ENCODE results near the gene CCDC14.
"Not testable (repeated sequence)": the region's sequence is repeated elsewhere in the genome, so short reads cannot be mapped to it uniquely, and the experiment has no call there.

The CCDC14 gene

GRCh38 chr3:123909785-123910184, 51.2 kb downstream of the CCDC14 start:
- Histone ChIP-seq H3K4me3 (ENCODE audit: control insufficient read depth in 1 of 7, extremely low read depth in 1 of 7, insufficient read depth in 4 of 7, low read depth in 2 of 7, low read length in 6 of 7) (no peak overlapping the region), H3K4me1 (ENCODE audit: control extremely low read depth in 1 of 4, control insufficient read depth in 4 of 4, insufficient read depth in 4 of 4, low read length in 3 of 4) (no peaks in the 10 kb centered on the region), H3K36me3 (ENCODE audit: control insufficient read depth in 4 of 4, insufficient read depth in 4 of 4, low read length in 3 of 4) (peaks cover 0 to 2% (median under 1%) of the 10 kb centered on the region in 4 experiments), H3K27me3 (replicated peaks in 2 of 5; ENCODE audit: control insufficient read depth in 4 of 5, insufficient read depth in 5 of 5, low read length in 4 of 5) (no peaks in the 10 kb centered on the region), H3K27ac (ENCODE audit: insufficient read depth in 1 of 2, low read depth in 1 of 2, low read length in 2 of 2, poor library complexity in 1 of 2, severe bottlenecking in 2 of 2) (no peak overlapping the region), H3K9me3 (ENCODE audit: control extremely low read depth in 1 of 5, control insufficient read depth in 4 of 5, insufficient read depth in 2 of 5, low read depth in 1 of 5, low read length in 4 of 5) (no peaks in the 10 kb centered on the region)
- DNase-seq, result no peak
- ChIA-PET CTCF (no interaction called here), POLR2A (no interaction called here)
- no CpG with 5 or more reads among the region's 2 CpGs for WGBS (ENCODE audit: insufficient coverage)

DNA sequence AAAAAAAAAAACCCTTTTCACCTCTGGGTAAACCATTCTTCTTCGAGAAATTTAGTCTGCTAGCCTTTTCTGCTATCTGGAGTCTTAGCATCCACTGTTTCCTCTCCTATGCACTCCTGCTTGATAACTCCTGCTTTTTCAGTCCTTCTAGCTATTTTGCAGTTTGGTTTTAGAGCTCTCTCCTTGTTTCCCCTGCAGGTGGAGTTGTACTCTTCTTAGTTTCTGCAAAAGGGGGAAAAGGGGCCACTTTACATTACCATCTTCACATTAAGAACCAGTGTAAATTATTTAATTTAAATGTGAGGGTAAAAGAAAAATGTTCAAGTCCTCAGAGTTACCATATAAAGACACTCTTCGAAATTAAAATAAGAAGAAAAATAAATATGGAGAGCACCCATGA, 53.3 kb downstream of the CCDC14 start:
- 71% methylated on average over 1 of the region's 2 CpGs for WGBS (ENCODE audit: insufficient coverage)
- CTCF ChIA-PET, result interaction anchor here (1.6 kb wide), 1 partner anchor 21 kb away, joined by 5 read pairs; no protein-coding TSS in a partner anchor
- Histone ChIP-seq H3K4me1 (ENCODE audit: control extremely low read depth in 1 of 4, control insufficient read depth in 4 of 4, insufficient read depth in 4 of 4, low read length in 3 of 4) (no peaks in the 10 kb centered on the region), H3K4me3 (ENCODE audit: control insufficient read depth in 1 of 7, extremely low read depth in 1 of 7, insufficient read depth in 4 of 7, low read depth in 2 of 7, low read length in 6 of 7) (no peak overlapping the region), H3K36me3 (ENCODE audit: control insufficient read depth in 4 of 4, insufficient read depth in 4 of 4, low read length in 3 of 4) (no peaks in the 10 kb centered on the region), H3K27me3 (replicated peaks in 2 of 5; ENCODE audit: control insufficient read depth in 4 of 5, insufficient read depth in 5 of 5, low read length in 4 of 5) (no peaks in the 10 kb centered on the region), H3K9me3 (ENCODE audit: control extremely low read depth in 1 of 5, control insufficient read depth in 4 of 5, insufficient read depth in 2 of 5, low read depth in 1 of 5, low read length in 4 of 5) (no peaks in the 10 kb centered on the region), H3K27ac (ENCODE audit: insufficient read depth in 1 of 2, low read depth in 1 of 2, low read length in 2 of 2, poor library complexity in 1 of 2, severe bottlenecking in 2 of 2) (no peak overlapping the region)
- DNase-seq, result no peak
- POLR2A ChIA-PET, result no interaction called here

DNA sequence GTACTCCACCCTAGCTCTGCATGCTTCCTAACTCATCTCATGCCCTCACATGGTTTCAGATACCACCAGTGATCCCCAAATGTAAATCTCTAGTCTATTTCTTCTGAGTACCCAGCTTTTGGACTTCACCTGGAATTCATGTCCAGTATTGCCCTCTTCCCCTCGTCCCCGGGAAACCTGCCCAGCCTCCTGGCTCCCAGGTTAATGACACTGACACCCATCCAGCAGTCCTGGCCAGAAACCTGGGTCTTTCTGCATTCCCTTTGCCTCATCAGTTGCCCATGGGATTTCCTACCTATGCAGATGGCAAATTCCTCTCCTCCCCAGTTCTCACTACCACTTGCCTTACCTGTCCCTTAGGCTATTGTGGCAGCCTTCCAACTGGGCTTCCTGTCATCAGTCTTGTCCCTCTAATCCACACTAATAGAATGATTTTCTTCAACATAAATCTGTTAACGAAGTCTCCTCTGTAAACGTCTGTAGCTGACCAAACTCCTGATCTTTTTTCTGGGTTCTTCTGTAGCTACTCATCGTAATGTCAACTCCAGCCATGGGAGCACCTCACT, 61.6 kb downstream of the CCDC14 start:
- Histone ChIP-seq H3K27ac (ENCODE audit: insufficient read depth in 1 of 2, low read depth in 1 of 2, low read length in 2 of 2, poor library complexity in 1 of 2, severe bottlenecking in 2 of 2) (no peak overlapping the region), H3K36me3 (ENCODE audit: control insufficient read depth in 4 of 4, insufficient read depth in 4 of 4, low read length in 3 of 4) (no peaks in the 10 kb centered on the region), H3K9me3 (ENCODE audit: control extremely low read depth in 1 of 5, control insufficient read depth in 4 of 5, insufficient read depth in 2 of 5, low read depth in 1 of 5, low read length in 4 of 5) (no peaks in the 10 kb centered on the region), H3K4me3 (ENCODE audit: control insufficient read depth in 1 of 7, extremely low read depth in 1 of 7, insufficient read depth in 4 of 7, low read depth in 2 of 7, low read length in 6 of 7) (no peak overlapping the region), H3K27me3 (replicated peaks in 2 of 5; ENCODE audit: control insufficient read depth in 4 of 5, insufficient read depth in 5 of 5, low read length in 4 of 5) (no peaks in the 10 kb centered on the region), H3K4me1 (ENCODE audit: control extremely low read depth in 1 of 4, control insufficient read depth in 4 of 4, insufficient read depth in 4 of 4, low read length in 3 of 4) (peaks cover 0 to 7% (median 3%) of the 10 kb centered on the region in 4 experiments)
- CTCF ChIA-PET, result no interaction called here
- POLR2A ChIA-PET, result interaction anchor here (0.6 kb wide), 1 partner anchor 14 kb away, joined by 8 read pairs; no protein-coding TSS in a partner anchor
- DNase-seq, result no peak
- 100% methylated on average over 5 of the region's 5 CpGs for WGBS (ENCODE audit: insufficient coverage)

DNA sequence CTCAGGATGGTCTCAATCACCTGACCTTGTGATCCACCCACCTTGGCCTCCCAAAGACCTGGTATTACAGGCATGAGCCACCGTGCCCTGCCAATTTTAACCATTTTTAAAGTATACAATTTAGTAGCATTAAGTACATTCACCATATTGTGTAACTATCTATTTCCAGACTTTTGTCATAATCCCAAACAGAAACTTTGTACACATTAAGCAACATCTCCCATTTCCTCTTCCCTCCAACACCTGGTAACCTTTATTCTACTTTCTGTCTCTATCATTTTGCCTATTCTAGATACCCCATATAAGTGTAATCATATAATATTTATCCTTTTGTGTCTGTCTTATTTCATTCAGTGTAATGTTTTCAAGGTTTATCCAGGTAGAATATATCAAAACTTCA, 68.0 kb downstream of the CCDC14 start:
- H3K36me3 ChIP-seq (ENCODE audit: control insufficient read depth in 4 of 4, insufficient read depth in 4 of 4, low read length in 3 of 4), result no peaks in the 10 kb centered on the region
- no peak for DNase-seq
- H3K27ac ChIP-seq (ENCODE audit: insufficient read depth in 1 of 2, low read depth in 1 of 2, low read length in 2 of 2, poor library complexity in 1 of 2, severe bottlenecking in 2 of 2), result no peak overlapping the region
- H3K9me3 ChIP-seq (ENCODE audit: control extremely low read depth in 1 of 5, control insufficient read depth in 4 of 5, insufficient read depth in 2 of 5, low read depth in 1 of 5, low read length in 4 of 5), result peaks cover 2 to 21% (median 9%) of the 10 kb centered on the region in 5 experiments
- WGBS (ENCODE audit: insufficient coverage), result no CpG with 5 or more reads among the region's 1 CpG
- peaks cover 0 to 7% (median 3%) of the 10 kb centered on the region in 4 experiments for H3K4me1 ChIP-seq (ENCODE audit: control extremely low read depth in 1 of 4, control insufficient read depth in 4 of 4, insufficient read depth in 4 of 4, low read length in 3 of 4)
- POLR2A ChIA-PET, result no interaction called here
- no peaks in the 10 kb centered on the region for H3K27me3 ChIP-seq (replicated peaks in 2 of 5; ENCODE audit: control insufficient read depth in 4 of 5, insufficient read depth in 5 of 5, low read length in 4 of 5)
- CTCF ChIA-PET, result no interaction called here
- no peak overlapping the region for H3K4me3 ChIP-seq (ENCODE audit: control insufficient read depth in 1 of 7, extremely low read depth in 1 of 7, insufficient read depth in 4 of 7, low read depth in 2 of 7, low read length in 6 of 7)

DNA sequence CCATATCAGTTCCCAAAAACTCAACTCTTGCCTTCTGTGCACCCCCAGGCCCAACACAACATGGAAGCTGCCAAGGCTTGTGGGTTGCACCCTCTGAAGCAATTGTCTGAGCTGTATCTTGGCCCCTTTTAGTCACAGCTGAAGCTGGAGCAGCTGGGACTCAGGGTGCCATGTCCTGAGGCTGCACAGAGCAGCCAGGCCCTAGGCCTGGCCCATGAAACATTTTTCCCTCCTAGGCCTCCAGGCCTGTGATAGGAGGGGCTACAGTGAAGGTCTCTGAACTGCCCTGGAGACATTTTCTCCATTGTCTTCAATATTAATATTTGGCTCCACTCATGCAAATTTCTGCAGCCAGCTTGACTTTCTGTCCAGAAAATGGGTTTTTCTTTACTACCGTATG, 68.8 kb downstream of the CCDC14 start:
- Histone ChIP-seq H3K4me3 (ENCODE audit: control insufficient read depth in 1 of 7, extremely low read depth in 1 of 7, insufficient read depth in 4 of 7, low read depth in 2 of 7, low read length in 6 of 7) (no peak overlapping the region), H3K9me3 (ENCODE audit: control extremely low read depth in 1 of 5, control insufficient read depth in 4 of 5, insufficient read depth in 2 of 5, low read depth in 1 of 5, low read length in 4 of 5) (peaks cover 2 to 21% (median 9%) of the 10 kb centered on the region in 5 experiments), H3K4me1 (ENCODE audit: control extremely low read depth in 1 of 4, control insufficient read depth in 4 of 4, insufficient read depth in 4 of 4, low read length in 3 of 4) (peaks cover 0 to 7% (median 3%) of the 10 kb centered on the region in 4 experiments), H3K27me3 (replicated peaks in 2 of 5; ENCODE audit: control insufficient read depth in 4 of 5, insufficient read depth in 5 of 5, low read length in 4 of 5) (peaks cover 0 to 1% (median 0%) of the 10 kb centered on the region in 5 experiments), H3K36me3 (ENCODE audit: control insufficient read depth in 4 of 4, insufficient read depth in 4 of 4, low read length in 3 of 4) (no peaks in the 10 kb centered on the region), H3K27ac (ENCODE audit: insufficient read depth in 1 of 2, low read depth in 1 of 2, low read length in 2 of 2, poor library complexity in 1 of 2, severe bottlenecking in 2 of 2) (no peak overlapping the region)
- DNase-seq, result no peak
- ChIA-PET POLR2A (no interaction called here), CTCF (no interaction called here)
- WGBS (ENCODE audit: insufficient coverage), result 0% methylated on average over 1 of the region's 1 CpG

GRCh38 chr3:123890991-123891390, 70.0 kb downstream of the CCDC14 start:
- POLR2A ChIA-PET; H3K36me3 ChIP-seq (ENCODE audit: control insufficient read depth in 4 of 4, insufficient read depth in 4 of 4, low read length in 3 of 4); H3K27me3 ChIP-seq (replicated peaks in 2 of 5; ENCODE audit: control insufficient read depth in 4 of 5, insufficient read depth in 5 of 5, low read length in 4 of 5); CTCF ChIA-PET; H3K27ac ChIP-seq (ENCODE audit: insufficient read depth in 1 of 2, low read depth in 1 of 2, low read length in 2 of 2, poor library complexity in 1 of 2, severe bottlenecking in 2 of 2); DNase-seq; H3K4me1 ChIP-seq (ENCODE audit: control extremely low read depth in 1 of 4, control insufficient read depth in 4 of 4, insufficient read depth in 4 of 4, low read length in 3 of 4); H3K4me3 ChIP-seq (ENCODE audit: control insufficient read depth in 1 of 7, extremely low read depth in 1 of 7, insufficient read depth in 4 of 7, low read depth in 2 of 7, low read length in 6 of 7): not testable (repeated sequence)
- WGBS (ENCODE audit: insufficient coverage), result 94% methylated on average over 1 of the region's 1 CpG
- H3K9me3 ChIP-seq (ENCODE audit: control extremely low read depth in 1 of 5, control insufficient read depth in 4 of 5, insufficient read depth in 2 of 5, low read depth in 1 of 5, low read length in 4 of 5), result peaks cover 2 to 21% (median 9%) of the 10 kb centered on the region in 5 experiments

DNA sequence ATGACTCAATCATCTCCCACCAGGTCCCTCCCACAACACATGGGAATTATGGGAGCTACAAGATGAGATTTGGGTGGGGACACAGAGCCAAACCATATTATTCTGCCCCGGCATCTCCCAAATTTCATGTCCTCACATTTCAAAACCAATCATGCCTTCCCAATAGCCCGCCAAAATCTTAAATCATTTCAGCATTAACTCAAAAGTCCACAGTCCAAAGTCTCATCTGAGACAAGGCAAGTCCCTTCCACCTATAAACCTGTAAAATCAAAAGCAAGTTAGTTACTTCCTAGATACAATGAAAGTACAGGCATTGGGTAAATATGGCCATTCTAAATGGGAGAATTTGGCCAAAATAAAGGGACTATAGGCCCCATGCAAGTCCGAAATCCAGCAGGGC, 70.9 kb downstream of the CCDC14 start:
- POLR2A ChIA-PET; H3K36me3 ChIP-seq (ENCODE audit: control insufficient read depth in 4 of 4, insufficient read depth in 4 of 4, low read length in 3 of 4); H3K27ac ChIP-seq (ENCODE audit: insufficient read depth in 1 of 2, low read depth in 1 of 2, low read length in 2 of 2, poor library complexity in 1 of 2, severe bottlenecking in 2 of 2); CTCF ChIA-PET; H3K4me3 ChIP-seq (ENCODE audit: control insufficient read depth in 1 of 7, extremely low read depth in 1 of 7, insufficient read depth in 4 of 7, low read depth in 2 of 7, low read length in 6 of 7); H3K4me1 ChIP-seq (ENCODE audit: control extremely low read depth in 1 of 4, control insufficient read depth in 4 of 4, insufficient read depth in 4 of 4, low read length in 3 of 4); DNase-seq: not testable (repeated sequence)
- H3K27me3 ChIP-seq (replicated peaks in 2 of 5; ENCODE audit: control insufficient read depth in 4 of 5, insufficient read depth in 5 of 5, low read length in 4 of 5), result peaks cover 0 to 14% (median 2%) of the 10 kb centered on the region in 5 experiments
- 100% methylated on average over 3 of the region's 3 CpGs for WGBS (ENCODE audit: insufficient coverage)
- H3K9me3 ChIP-seq (ENCODE audit: control extremely low read depth in 1 of 5, control insufficient read depth in 4 of 5, insufficient read depth in 2 of 5, low read depth in 1 of 5, low read length in 4 of 5), result peaks cover 2 to 21% (median 9%) of the 10 kb centered on the region in 5 experiments

Measured in common myeloid progenitor, CD34-positive (primary cell).